Measurements from ENCODE around the gene ZNF214.

GRCh38 chr11:7004482-7004881 is 15.7 kb downstream of the ZNF214 start:
- TF ChIP-seq POLR2AphosphoS5 (IDR thresholded peaks at IDR 0.05) (no peak), CTCF (IDR thresholded peaks at IDR 0.05) (no peak), EP300 (IDR thresholded peaks at IDR 0.05) (no peak)
